Endothelial cell of umbilical vein (primary cell): ENCODE results near the gene ZC3HAV1. TPM values are rescaled to one million over a fixed set of nuclear protein-coding genes. Genes with fewer than 3 reads are reported as not detected.

Experiments
- BruUV-seq: library from RNA; stranded (reverse); fragments of 400-500 nt; replicated peaks from 2 replicates; lab custom pipeline; 2021; lab: Mats Ljungman, UMichigan
- CTCF ChIA-PET: fragments of 300-600, 350-600 bp; sonication (Branson Sonifier 250); formaldehyde crosslinking; loops from one replicate; lab custom pipeline; 2021; ENCODE audit warnings: antibody characterized with exemption, inconsistent platforms; lab: Charles Lee
- POLR2A ChIA-PET: fragments of 300-600, 350-600 bp; sonication (Branson Sonifier 250); formaldehyde crosslinking; loops from one replicate; lab custom pipeline; 2021; ENCODE audit warnings: antibody characterized with exemption, inconsistent platforms; lab: Charles Lee
- DNase-seq: peaks from one replicate; pipeline ENCODE4 v3.0.0-alpha.2; 2011; ENCODE audit warnings: low read depth, low spot score
- FAIRE-seq: peaks from 2 replicates; lab custom pipeline; 2011; peaks lifted over from hg19 to GRCh38; lab: Jason Lieb, UNC
- H2AFZ ChIP-seq: 2 replicates; pipeline ENCODE4 v1.6.0; 2012; ENCODE audit warnings: low read depth, low read length, control low read depth, inconsistent platforms
- H3K27ac ChIP-seq: 2 replicates; pipeline ENCODE4 v1.5.1; 2011; ENCODE audit warnings: low read depth, mild to moderate bottlenecking, control low read depth, low read length, moderate library complexity; ENCODE audit not compliant: insufficient read depth
- H3K27me3 ChIP-seq, 2 experiments: 2 replicates each; pipeline versions ENCODE4 v1.6.0 to v1.6.1; 2011; ENCODE audit warnings: low read length in 2 of 2, mixed read lengths in 1 of 2; ENCODE audit not compliant: control insufficient read depth in 2 of 2, insufficient read depth in 2 of 2
- H3K36me3 ChIP-seq, 2 experiments: 2 replicates in 1 of 2; 3 replicates in 1 of 2; pipeline ENCODE4 v1.5.1; 2011; ENCODE audit warnings: low read length in 2 of 2, mild to moderate bottlenecking in 1 of 2, moderate library complexity in 1 of 2; ENCODE audit not compliant: control insufficient read depth in 2 of 2, insufficient read depth in 2 of 2; ENCODE audit errors: extremely low read depth in 1 of 2
- H3K4me1 ChIP-seq: 3 replicates; pipeline ENCODE4 v1.5.1; 2011; ENCODE audit warnings: mild to moderate bottlenecking, low read length; ENCODE audit not compliant: control insufficient read depth, insufficient read depth; ENCODE audit errors: extremely low read depth
- H3K4me2 ChIP-seq: 2 replicates; pipeline ENCODE4 v1.6.1; 2011; ENCODE audit warnings: low read length, control low read depth, mixed read lengths; ENCODE audit not compliant: insufficient read depth
- H3K4me3 ChIP-seq, 3 experiments: fragments of 200-600 bp in 1 of 3; sonication (generic), shearing (Covaris generic) in 1 of 3; replicated peaks in 1 of 3; 2 replicates each; pipeline ENCODE4 v1.5.1; 2011 to 2016; ENCODE audit warnings: control low read depth in 3 of 3, low read length in 3 of 3, mild to moderate bottlenecking in 2 of 3, inconsistent platforms in 1 of 3, low read depth in 1 of 3, moderate library complexity in 1 of 3; ENCODE audit not compliant: insufficient read depth in 1 of 3
- H3K79me2 ChIP-seq: 2 replicates; pipeline ENCODE4 v1.6.0; 2012; ENCODE audit warnings: low read length, inconsistent platforms; ENCODE audit not compliant: control insufficient read depth, insufficient read depth
- H3K9ac ChIP-seq: replicated peaks from 2 replicates; pipeline ENCODE3; 2011; ENCODE audit warnings: low read length, control low read depth; ENCODE audit not compliant: insufficient read depth; ENCODE audit errors: extremely low read depth
- H3K9me1 ChIP-seq: replicated peaks from 3 replicates; pipeline ENCODE4 v1.6.0; 2011; ENCODE audit warnings: mild to moderate bottlenecking, low read length; ENCODE audit not compliant: control insufficient read depth, insufficient read depth; ENCODE audit errors: extremely low read depth
- H3K9me3 ChIP-seq: replicated peaks from 2 replicates; pipeline ENCODE4 v1.5.1; 2012; ENCODE audit warnings: low read length, inconsistent platforms; ENCODE audit not compliant: control insufficient read depth, insufficient read depth
- H4K20me1 ChIP-seq: replicated peaks from 2 replicates; pipeline ENCODE3; 2011; ENCODE audit warnings: mild to moderate bottlenecking, low read length; ENCODE audit not compliant: control insufficient read depth, insufficient read depth; ENCODE audit errors: extremely low read depth
- CTCF ChIP-seq, 2 donors: IDR thresholded peaks; 1 replicate in 1 of 2; 2 replicates in 1 of 2; pipeline ENCODE4 v1.5.1; 2011; ENCODE audit warnings: low read length in 2 of 2, mild to moderate bottlenecking in 2 of 2, moderate library complexity in 2 of 2, control low read depth in 1 of 2, inconsistent platforms in 1 of 2, low read depth in 1 of 2; ENCODE audit not compliant: insufficient read depth in 1 of 2; ENCODE audit errors: extremely low read depth in 1 of 2
- EZH2 ChIP-seq: IDR thresholded peaks from 2 replicates; pipeline ENCODE4 v1.6.1; 2012; ENCODE audit warnings: borderline replicate concordance, low read depth, mild to moderate bottlenecking, moderate library complexity, low read length, inconsistent platforms; ENCODE audit not compliant: severe bottlenecking
- FOS ChIP-seq: IDR thresholded peaks from 2 replicates; pipeline ENCODE4 v1.6.1; 2011; ENCODE audit warnings: mild to moderate bottlenecking, low read length, moderate library complexity, borderline replicate concordance; ENCODE audit not compliant: insufficient read depth
- GATA2 ChIP-seq: IDR thresholded peaks from 2 replicates; pipeline ENCODE4 v1.7.0; 2011; ENCODE audit warnings: low read depth, mild to moderate bottlenecking, moderate library complexity, mixed read lengths, low read length; ENCODE audit not compliant: insufficient read length, insufficient read depth
- JUN ChIP-seq: IDR thresholded peaks from 2 replicates; pipeline ENCODE4 v1.6.1; 2011; ENCODE audit warnings: borderline replicate concordance, low read depth; ENCODE audit not compliant: insufficient read length, insufficient read depth
- MAX ChIP-seq: IDR thresholded peaks from 2 replicates; pipeline ENCODE4 v1.6.1; 2011; ENCODE audit not compliant: insufficient read depth, insufficient read length
- MYC ChIP-seq: IDR thresholded peaks from one replicate; pipeline ENCODE4 v1.6.1; 2011; ENCODE audit warnings: mild to moderate bottlenecking, low read depth, low read length
- POLR2A ChIP-seq: IDR thresholded peaks from 2 replicates; pipeline ENCODE4 v1.6.1; 2012; ENCODE audit warnings: low read depth, mild to moderate bottlenecking, control low read depth, low read length
- POLR2AphosphoS5 ChIP-seq: IDR thresholded peaks from 2 replicates; pipeline ENCODE4 v1.6.1; 2012; ENCODE audit warnings: low read depth, mild to moderate bottlenecking, control low read depth, low read length, moderate library complexity; ENCODE audit not compliant: insufficient read depth
- dilution Hi-C: fragments of 300-500 bp; cut with MboI; formaldehyde crosslinking; loops from one replicate; pipeline ENCODE4 v1.15.0; 2019; ENCODE audit warnings: low sequenced_read_pairs; ENCODE audit not compliant: extremely low pct_ligation_motif_present
- intact Hi-C: fragments of 100-400 bp; cut with micrococcal nuclease; formaldehyde crosslinking; loops from one replicate; pipeline ENCODE4 v1.10.0; 2022
- polyA plus RNA-seq, 4 experiments: library from polyadenylated mRNA; depleted of rRNA in 3 of 4; stranded (reverse) in 3 of 4; unstranded in 1 of 4; fragments of >200 nt; gene quantifications; 2 replicates each; pipeline versions ENCODE4 v1.2.1 to v1.2.3, GENCODE V29; 2011 to 2012; ENCODE audit warnings: missing spikeins in 1 of 4
- total RNA-seq: library from RNA; stranded (reverse); gene quantifications from 2 replicates; pipeline ENCODE4 v1.2.3, GENCODE V29; 2021

The ZC3HAV1 gene
- total and polyA plus RNA-seq, 2 donors (not counting 3 experiments of a cell fraction or from before 2014, with no cell fraction given) = 17.1 to 37.7 TPM

- ChIA-PET CTCF (interaction anchor here (1.0 to 1.5 kb wide), 3 partner anchors 12 to 25 kb away, joined by 3 to 7 read pairs (median 3); no protein-coding TSS in a partner anchor), POLR2A (no interaction called here)
- DNase-seq = no peak
- no peaks in the 10 kb centered on the region for H3K9me3 ChIP-seq
- BruUV-seq = no TSS peak
- H3K9ac ChIP-seq = no peak overlapping the region
- no peak for FAIRE-seq
- no peaks in the 10 kb centered on the region for H3K9me1 ChIP-seq
- dilution Hi-C loops (no loop called here), intact Hi-C loops (no loop called here)
- peaks cover 8 to 16% of the 10 kb centered on the region in 2 experiments for H3K36me3 ChIP-seq
- no peak for TF ChIP-seq FOS
- H3K4me1 ChIP-seq = no peaks in the 10 kb centered on the region
- no peak overlapping the region for H3K4me2 ChIP-seq
- H3K79me2 ChIP-seq = no peaks in the 10 kb centered on the region
- no peak overlapping the region for H3K4me3 ChIP-seq
- no peaks in the 10 kb centered on the region for H3K27me3 ChIP-seq
- H2AFZ ChIP-seq = no peak overlapping the region
- no peaks in the 10 kb centered on the region for H4K20me1 ChIP-seq
- H3K27ac ChIP-seq = no peak overlapping the region
Observed at GRCh38 chr7:139049936-139050335, 59.6 kb downstream of the ZC3HAV1 start.

- dilution Hi-C loops (no loop called here), intact Hi-C loops (no loop called here)
- ChIA-PET CTCF (interaction anchor here (1.0 kb wide), 1 partner anchor 26 kb away, joined by 3 read pairs; no protein-coding TSS in a partner anchor), POLR2A (no interaction called here)
- no peak for DNase-seq
- Histone ChIP-seq H3K27me3 (no peaks in the 10 kb centered on the region), H3K4me2 (no peak overlapping the region), H3K27ac (no peak overlapping the region), H4K20me1 (no peaks in the 10 kb centered on the region), H3K9me3 (no peaks in the 10 kb centered on the region), H3K9ac (no peak overlapping the region), H3K4me3 (no peak overlapping the region), H3K9me1 (no peaks in the 10 kb centered on the region), H2AFZ (no peak overlapping the region), H3K36me3 (peaks cover 8 to 10% of the 10 kb centered on the region in 2 experiments), H3K4me1 (peaks cover 7% of the 10 kb centered on the region), H3K79me2 (no peaks in the 10 kb centered on the region)
- FAIRE-seq = no peak
- BruUV-seq = no TSS peak
- TF ChIP-seq MAX (no peak), POLR2AphosphoS5 (no peak), POLR2A (no peak), FOS (no peak), GATA2 (no peak), MYC (no peak), EZH2 (no peak), JUN (no peak), CTCF (IDR thresholded peaks at IDR 0.05; ENCODE audit: extremely low read depth in 1 of 2, insufficient read depth in 1 of 2, low read depth in 1 of 2, low read length in 2 of 2) (no peak)
Observed at GRCh38 chr7:139049111-139049510, 60.4 kb downstream of the ZC3HAV1 start.
